ENCODE measurements around the gene UBE3B. TPM values are rescaled to one million over a fixed set of nuclear protein-coding genes. Genes with fewer than 3 reads are reported as not detected.

Gene UBE3B
- total RNA-seq, 1 donor from 2014 or later: 36.9 TPM

DNA sequence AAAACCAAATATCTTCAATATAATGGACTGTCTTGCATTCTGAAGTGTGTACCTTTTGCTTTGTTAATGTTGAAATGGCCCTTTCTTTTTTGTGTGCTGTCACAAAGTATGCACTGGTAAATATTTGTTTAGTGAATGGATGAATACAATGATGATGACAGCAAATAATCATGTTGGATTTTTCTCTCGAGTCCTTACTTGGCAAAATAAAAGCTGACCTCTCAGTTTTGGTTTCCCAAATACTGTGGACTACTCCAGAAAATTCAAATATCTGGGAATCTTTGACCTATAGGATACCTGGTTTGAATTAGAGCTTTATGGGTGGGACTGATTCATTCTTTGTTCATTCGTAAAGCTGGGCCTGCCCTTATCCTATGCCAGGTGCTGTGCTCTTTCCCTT, 5.5 kb downstream of the UBE3B start:
- Mint-ChIP-seq H3K27ac (no peak overlapping the region), H3K9me3 (no peaks in the 10 kb centered on the region), H3K4me3 (no peak overlapping the region), H3K4me1 (peaks cover 14% of the 10 kb centered on the region), H3K36me3 (ENCODE audit: low read depth) (peaks cover 51% of the 10 kb centered on the region), H3K27me3 (no peaks in the 10 kb centered on the region)
- ChIA-PET CTCF (no interaction called here), POLR2A (no interaction called here)
- TF ChIP-seq, protein P1, sequence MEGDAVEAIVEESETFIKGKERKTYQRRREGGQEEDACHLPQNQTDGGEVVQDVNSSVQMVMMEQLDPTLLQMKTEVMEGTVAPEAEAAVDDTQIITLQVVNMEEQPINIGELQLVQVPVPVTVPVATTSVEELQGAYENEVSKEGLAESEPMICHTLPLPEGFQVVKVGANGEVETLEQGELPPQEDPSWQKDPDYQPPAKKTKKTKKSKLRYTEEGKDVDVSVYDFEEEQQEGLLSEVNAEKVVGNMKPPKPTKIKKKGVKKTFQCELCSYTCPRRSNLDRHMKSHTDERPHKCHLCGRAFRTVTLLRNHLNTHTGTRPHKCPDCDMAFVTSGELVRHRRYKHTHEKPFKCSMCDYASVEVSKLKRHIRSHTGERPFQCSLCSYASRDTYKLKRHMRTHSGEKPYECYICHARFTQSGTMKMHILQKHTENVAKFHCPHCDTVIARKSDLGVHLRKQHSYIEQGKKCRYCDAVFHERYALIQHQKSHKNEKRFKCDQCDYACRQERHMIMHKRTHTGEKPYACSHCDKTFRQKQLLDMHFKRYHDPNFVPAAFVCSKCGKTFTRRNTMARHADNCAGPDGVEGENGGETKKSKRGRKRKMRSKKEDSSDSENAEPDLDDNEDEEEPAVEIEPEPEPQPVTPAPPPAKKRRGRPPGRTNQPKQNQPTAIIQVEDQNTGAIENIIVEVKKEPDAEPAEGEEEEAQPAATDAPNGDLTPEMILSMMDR (IDR thresholded peaks at IDR 0.05): no peak
- DNase-seq: no peak
- ATAC-seq (ENCODE audit: low read depth): no peak
- intact Hi-C loops (cut with micrococcal nuclease): no loop called here

DNA sequence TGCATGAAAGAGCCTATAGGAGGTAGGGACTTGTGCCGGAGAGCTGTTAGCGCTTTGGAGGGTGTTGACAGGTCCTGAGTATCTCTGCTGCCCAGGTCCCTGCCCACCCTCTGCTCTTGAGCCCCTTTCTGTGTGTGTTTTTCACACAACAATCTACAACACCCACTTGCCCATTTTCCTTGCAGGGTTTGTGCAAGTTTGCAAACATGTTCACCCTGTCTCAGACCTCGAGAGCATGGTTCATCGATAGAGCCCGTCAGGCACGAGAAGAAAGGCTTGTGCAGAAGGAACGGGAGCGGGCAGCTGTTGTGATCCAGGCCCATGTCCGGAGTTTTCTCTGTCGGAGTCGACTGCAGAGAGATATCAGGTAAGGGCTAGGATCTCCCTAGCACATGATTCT, 5.9 kb downstream of the UBE3B start:
- Mint-ChIP-seq H3K27ac (no peak overlapping the region), H3K4me3 (no peak overlapping the region), H3K4me1 (peaks cover 10% of the 10 kb centered on the region), H3K9me3 (no peaks in the 10 kb centered on the region), H3K36me3 (ENCODE audit: low read depth) (peaks cover 55% of the 10 kb centered on the region), H3K27me3 (no peaks in the 10 kb centered on the region)
- POLR2A ChIA-PET: no interaction called here
- no peak for ATAC-seq (ENCODE audit: low read depth)
- TF ChIP-seq, protein P1 (IDR thresholded peaks at IDR 0.05): no peak
- intact Hi-C loops (cut with micrococcal nuclease): no loop called here
- CTCF ChIA-PET: no interaction called here
- no peak for DNase-seq

DNA sequence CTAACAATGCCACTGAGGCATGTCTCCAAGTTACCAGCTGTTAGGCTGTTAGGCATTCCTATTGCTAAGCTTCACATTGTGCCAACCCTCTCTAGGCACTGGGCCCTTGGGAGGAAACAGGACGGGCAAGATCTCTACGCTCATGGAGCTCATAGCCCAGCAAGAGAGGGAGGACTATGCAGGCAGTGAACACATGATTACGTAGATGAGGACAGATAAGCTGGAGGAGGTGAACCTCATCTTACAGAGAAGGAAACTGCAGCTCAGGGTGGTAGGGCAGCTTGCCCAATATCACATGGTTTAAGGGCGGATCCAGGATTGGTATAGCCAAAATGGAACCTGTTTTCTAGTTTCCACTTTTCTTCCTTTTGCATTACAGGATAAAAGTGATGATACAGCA, 7.8 kb downstream of the UBE3B start:
- ChIA-PET POLR2A (no interaction called here), CTCF (interaction anchor here (0.6 kb wide), 1 partner anchor 30 kb away, joined by 4 read pairs; no protein-coding TSS in a partner anchor)
- peaks cover 74% of the 10 kb centered on the region for H3K36me3 Mint-ChIP-seq (ENCODE audit: low read depth)
- ATAC-seq (ENCODE audit: low read depth): no peak
- H3K4me3 Mint-ChIP-seq: no peak overlapping the region
- intact Hi-C loops (cut with micrococcal nuclease): no loop called here
- H3K9me3 Mint-ChIP-seq: no peaks in the 10 kb centered on the region
- no peaks in the 10 kb centered on the region for H3K4me1 Mint-ChIP-seq
- DNase-seq: no peak
- H3K27me3 Mint-ChIP-seq: no peaks in the 10 kb centered on the region
- H3K27ac Mint-ChIP-seq: no peak overlapping the region
- TF ChIP-seq, protein P1 (IDR thresholded peaks at IDR 0.05): no peak

DNA sequence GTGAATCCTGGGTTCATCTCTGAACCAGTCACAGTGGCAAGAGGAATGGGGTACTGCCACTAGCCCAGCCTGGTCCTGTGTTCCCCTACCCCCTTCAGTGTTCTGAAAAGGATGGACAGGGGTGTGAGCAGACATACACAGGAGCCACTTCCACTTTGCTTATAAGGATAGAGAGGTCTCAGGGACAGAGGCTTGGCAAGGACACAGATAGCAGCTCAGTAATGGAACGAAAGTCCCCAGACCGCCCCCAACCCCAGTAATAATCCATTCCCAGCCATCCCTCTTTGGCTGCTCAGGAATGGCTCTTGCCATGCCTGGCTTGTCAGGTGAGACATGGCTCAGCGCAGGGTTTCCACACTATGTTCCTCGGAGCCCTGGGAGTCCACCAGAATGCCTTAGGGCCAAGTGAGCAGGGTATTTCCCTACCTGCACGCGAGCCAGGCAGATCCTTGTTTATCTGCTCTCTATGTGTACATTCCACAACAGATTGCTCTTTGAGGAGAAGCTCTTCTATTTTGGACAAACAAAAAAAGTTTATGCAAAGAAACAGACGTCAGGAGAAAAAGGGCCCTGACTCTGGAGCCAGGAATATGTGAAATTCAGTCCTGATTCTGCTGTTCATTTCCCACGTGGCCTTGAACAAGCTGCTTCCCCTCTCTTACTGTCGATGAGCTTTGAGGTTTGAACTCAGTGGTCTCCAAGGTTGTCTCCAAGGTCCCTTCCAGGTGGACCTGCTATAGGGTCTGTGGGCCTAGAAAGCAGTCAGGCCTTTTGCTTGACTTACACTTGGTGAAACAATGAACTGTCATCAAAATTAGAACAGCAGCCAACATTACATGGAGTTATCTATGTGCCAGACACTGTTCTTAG, 10.0 kb downstream of the UBE3B start:
- ATAC-seq (ENCODE audit: low read depth) (no peak), DNase-seq (no peak)
- ChIA-PET POLR2A (no interaction called here), CTCF (no interaction called here)
- no peaks in the 10 kb centered on the region for H3K27me3 Mint-ChIP-seq
- TF ChIP-seq, protein P1 (IDR thresholded peaks at IDR 0.05): no peak
- H3K36me3 Mint-ChIP-seq (ENCODE audit: low read depth): peaks cover 90% of the 10 kb centered on the region
- no peak overlapping the region for H3K27ac Mint-ChIP-seq
- intact Hi-C loops (cut with micrococcal nuclease): no loop called here
- H3K4me1 Mint-ChIP-seq: no peaks in the 10 kb centered on the region
- H3K4me3 Mint-ChIP-seq: no peak overlapping the region
- H3K9me3 Mint-ChIP-seq: no peaks in the 10 kb centered on the region

DNA sequence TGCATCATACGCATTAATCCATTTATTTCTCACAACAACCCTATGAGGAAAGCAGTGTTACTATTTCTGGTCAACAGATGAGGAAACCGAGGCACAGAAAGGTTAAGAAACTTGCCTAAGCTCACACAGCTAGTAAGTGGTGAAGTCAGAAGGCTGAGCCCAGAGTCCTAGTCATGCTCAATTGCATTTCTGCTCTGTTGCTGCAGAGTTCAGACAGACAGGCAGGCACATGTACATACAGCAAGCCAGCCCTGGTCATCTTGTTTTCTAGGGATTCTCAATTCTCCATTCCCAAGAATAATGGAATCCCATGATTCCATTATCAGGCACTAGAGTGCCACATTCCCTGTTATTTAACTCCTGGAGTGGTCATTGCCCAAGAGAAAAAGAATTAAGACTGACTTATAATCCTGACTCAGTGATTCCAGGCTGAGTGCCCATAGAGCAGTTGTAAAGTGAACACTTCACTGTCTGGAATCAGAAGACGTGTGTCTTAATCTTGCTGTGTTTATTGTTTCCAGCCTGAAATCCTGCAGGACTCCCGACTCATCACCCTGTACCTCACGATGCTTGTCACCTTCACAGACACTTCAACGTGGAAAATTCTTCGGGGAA, 10.7 kb downstream of the UBE3B start:
- peaks cover 90% of the 10 kb centered on the region for H3K36me3 Mint-ChIP-seq (ENCODE audit: low read depth)

More for the DNA sequence above, 10.7 kb downstream of the UBE3B start:
- intact Hi-C loops (cut with micrococcal nuclease): no loop called here
- TF ChIP-seq, protein P1 (IDR thresholded peaks at IDR 0.05): no peak
- Mint-ChIP-seq H3K27ac (no peak overlapping the region), H3K27me3 (no peaks in the 10 kb centered on the region), H3K9me3 (no peaks in the 10 kb centered on the region), H3K4me1 (no peaks in the 10 kb centered on the region), H3K4me3 (no peak overlapping the region)
- ChIA-PET POLR2A (no interaction called here), CTCF (no interaction called here)
- ATAC-seq (ENCODE audit: low read depth) (no peak), DNase-seq (no peak)

Data from activated B cell treated with CpG ODN at 0.5 μM for 24 hours (primary cell).